Gastroesophageal sphincter (tissue), 2 donors: ENCODE data around the gene IL1RAPL2.
"Not testable (repeated sequence)": the region's sequence is repeated elsewhere in the genome, so short reads cannot be mapped to it uniquely, and the experiment has no call there.

ENCODE experiments used
- POLR2A ChIP-seq, 2 donors: fragments of 450-650 bp; IDR thresholded peaks; one replicate each; pipeline ENCODE4 v1.6.1; 2017; ENCODE audit warnings: antibody characterized with exemption in 2 of 2, mild to moderate bottlenecking in 2 of 2, moderate library complexity in 1 of 2
- POLR2AphosphoS5 ChIP-seq: sonication (generic); formaldehyde crosslinking; IDR thresholded peaks from one replicate; pipeline ENCODE4 v1.6.1; 2017; ENCODE audit warnings: antibody characterized with exemption

- TF ChIP-seq POLR2AphosphoS5; POLR2A (IDR thresholded peaks at IDR 0.05): not testable (repeated sequence)
Measured at GRCh38 chrX:104914686-104915085, 348.7 kb downstream of the IL1RAPL2 start.
